ENCODE measurements around the gene SLC37A3.

- TF ChIP-seq, protein P1, sequence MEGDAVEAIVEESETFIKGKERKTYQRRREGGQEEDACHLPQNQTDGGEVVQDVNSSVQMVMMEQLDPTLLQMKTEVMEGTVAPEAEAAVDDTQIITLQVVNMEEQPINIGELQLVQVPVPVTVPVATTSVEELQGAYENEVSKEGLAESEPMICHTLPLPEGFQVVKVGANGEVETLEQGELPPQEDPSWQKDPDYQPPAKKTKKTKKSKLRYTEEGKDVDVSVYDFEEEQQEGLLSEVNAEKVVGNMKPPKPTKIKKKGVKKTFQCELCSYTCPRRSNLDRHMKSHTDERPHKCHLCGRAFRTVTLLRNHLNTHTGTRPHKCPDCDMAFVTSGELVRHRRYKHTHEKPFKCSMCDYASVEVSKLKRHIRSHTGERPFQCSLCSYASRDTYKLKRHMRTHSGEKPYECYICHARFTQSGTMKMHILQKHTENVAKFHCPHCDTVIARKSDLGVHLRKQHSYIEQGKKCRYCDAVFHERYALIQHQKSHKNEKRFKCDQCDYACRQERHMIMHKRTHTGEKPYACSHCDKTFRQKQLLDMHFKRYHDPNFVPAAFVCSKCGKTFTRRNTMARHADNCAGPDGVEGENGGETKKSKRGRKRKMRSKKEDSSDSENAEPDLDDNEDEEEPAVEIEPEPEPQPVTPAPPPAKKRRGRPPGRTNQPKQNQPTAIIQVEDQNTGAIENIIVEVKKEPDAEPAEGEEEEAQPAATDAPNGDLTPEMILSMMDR (conservative IDR thresholded peaks at IDR 0.05; ENCODE audit: low read length) = no peak
- no peak for TF ChIP-seq EZH2phosphoT487 (IDR thresholded peaks at IDR 0.05; ENCODE audit: borderline replicate concordance)
Observed at GRCh38 chr7:140375892-140376730, 22.2 kb downstream of the SLC37A3 start.

Data from Loucy (cell line).